Psoas muscle (tissue), 8 donors: Measurements from ENCODE around the gene USP48. TPM values are rescaled to one million over a fixed set of nuclear protein-coding genes. Genes with fewer than 3 reads are reported as not detected.
"Not testable (repeated sequence)": the region's sequence is repeated elsewhere in the genome, so short reads cannot be mapped to it uniquely, and the experiment has no call there.

ENCODE experiments used
- ATAC-seq, 4 donors: fragments of 200-7000 bp; cut with Tn5 transposase; one replicate each; pipeline ENCODE4 v1.9.1; 2020; ENCODE audit warnings: moderate library complexity in 3 of 4, mild to moderate bottlenecking in 2 of 4
- DNase-seq, 2 donors: peaks; one replicate each; pipeline ENCODE4 v3.0.0-alpha.2; 2020
- H3K27ac ChIP-seq: fragments of 200-600 bp; one replicate; pipeline ENCODE4 v1.8.0; 2022
- H3K27me3 ChIP-seq, 3 donors: fragments of 200-600 bp in 1 of 3; one replicate each; pipeline versions ENCODE4 v1.6.1 to v1.8.0; 2013 to 2022; ENCODE audit warnings: low read length in 2 of 3, mild to moderate bottlenecking in 2 of 3, moderate library complexity in 1 of 3; ENCODE audit not compliant: insufficient read depth in 3 of 3
- H3K36me3 ChIP-seq, 2 donors: fragments of 200-600 bp in 1 of 2; one replicate each; pipeline versions ENCODE4 v1.6.1 to v1.8.0; 2013 to 2022; ENCODE audit warnings: low read depth in 1 of 2, mild to moderate bottlenecking in 1 of 2, moderate library complexity in 1 of 2; ENCODE audit not compliant: insufficient read depth in 1 of 2
- H3K4me1 ChIP-seq: fragments of 200-600 bp; one replicate; pipeline ENCODE4 v1.8.0; 2022
- H3K4me3 ChIP-seq: fragments of 200-600 bp; one replicate; pipeline ENCODE4 v1.8.0; 2022; ENCODE audit warnings: mild to moderate bottlenecking
- H3K9me3 ChIP-seq: fragments of 200-600 bp; one replicate; pipeline ENCODE4 v1.8.0; 2022
- WGBS, 3 donors: extraction: QIAGEN DNeasy Blood & Tissue Kit; methylation state at CpG; one replicate each; pipeline versions ENCODE4 v1.1.6 to v1.1.7; 2013; 5-methylcytosine and 5-hydroxymethylcytosine counted together
- intact Hi-C, 2 donors: fragments of 100-400 bp; cut with DNase I; formaldehyde crosslinking; loops; one replicate each; pipeline versions ENCODE4 v1.11.0 to v1.14.2; 2022
- polyA plus RNA-seq, 3 donors: library from polyadenylated mRNA; stranded (reverse); fragments of 200-250 nt; gene quantifications; one replicate each; pipeline ENCODE4 v1.2.3, GENCODE V29; 2013
- total RNA-seq, 4 donors: library from RNA; stranded (reverse); fragmentation: NEBNext Ultra II Directional in 2 of 4; extraction: Animal tissue kit (Norgen Biotek cat#: 25700) in 2 of 4; gene quantifications; one replicate each; pipeline versions ENCODE4 v1.2.1 to v1.2.4, GENCODE V29; 2021 to 2023
- TF ChIP-seq, protein P1 (sequence below): fragments of 200-600 bp; IDR thresholded peaks from one replicate; pipeline ENCODE4 v1.8.0; 2022; ENCODE audit warnings: antibody characterized with exemption
- donor health status: healthy with polysubstance abuse.
- donor health status: DM: no; HTN: no; CAD: no; lungs with moderate emphysema.
- donor health status: Bipolar disorder and iron deficiency.
- donor health status: healthy.
- donor health status: DM: yes; HTN: yes; CAD: no.
- donor health status: DM: no; HTN: no; CAD: no.
- donor health status: DM: no; HTN: no; CAD: no.
- donor health status: DM: yes; HTN: yes; CAD: no.

Gene USP48
- total and polyA plus RNA-seq, 7 donors = 9.7 to 35.9 (median 20.3) TPM

DNA sequence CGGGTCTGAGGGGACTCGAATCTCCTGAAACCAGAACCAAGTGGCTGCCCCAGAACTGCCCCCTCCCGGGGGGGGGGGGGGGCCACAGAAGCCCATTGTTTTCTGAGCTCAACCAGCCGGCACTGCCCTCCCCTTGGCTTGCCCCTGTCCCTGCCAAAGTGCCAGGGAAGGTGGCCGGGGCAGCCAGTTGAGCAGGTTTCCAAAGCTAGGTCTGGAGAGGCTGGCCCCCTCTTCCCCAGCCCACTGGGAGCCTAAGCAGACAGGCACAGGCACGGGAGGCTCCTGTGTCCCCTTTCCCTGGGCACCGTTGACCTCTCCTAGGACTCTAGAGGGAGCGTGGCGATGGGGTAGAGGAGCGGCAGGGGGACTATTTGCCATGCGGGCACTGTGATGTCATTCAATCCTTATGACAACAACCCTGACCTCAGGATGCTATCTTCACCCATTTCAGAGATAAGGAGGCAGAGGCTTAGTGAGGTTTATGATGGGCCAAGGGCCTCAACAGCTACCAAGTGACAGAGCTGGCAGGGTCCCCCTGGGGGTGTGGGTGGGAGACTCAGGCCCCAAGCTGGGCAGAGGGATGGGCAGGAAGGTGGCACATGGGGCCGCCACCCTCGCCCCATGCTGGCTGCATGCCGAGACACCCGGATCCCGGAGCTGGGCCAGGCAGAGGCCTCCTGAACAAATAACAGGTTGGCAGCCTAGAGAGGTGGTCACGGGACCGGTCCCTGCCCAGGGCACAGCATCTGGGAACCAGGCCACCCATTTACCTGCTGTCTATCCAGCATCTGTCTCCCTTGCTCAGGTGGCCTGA lies 148.8 kb downstream of the USP48 start:
- WGBS, 3 donors = 76 to 80% (median 78%) methylated on average over 17 to 18 of the region's 18 CpGs
- Histone ChIP-seq H3K4me3 (no peak overlapping the region), H3K4me1 (peaks cover 5% of the 10 kb centered on the region), H3K27me3 (peaks cover 0 to 25% (median 6%) of the 10 kb centered on the region in 3 donors), H3K27ac (no peak overlapping the region), H3K9me3 (no peaks in the 10 kb centered on the region), H3K36me3 (no peaks in the 10 kb centered on the region)
- TF ChIP-seq, protein P1, sequence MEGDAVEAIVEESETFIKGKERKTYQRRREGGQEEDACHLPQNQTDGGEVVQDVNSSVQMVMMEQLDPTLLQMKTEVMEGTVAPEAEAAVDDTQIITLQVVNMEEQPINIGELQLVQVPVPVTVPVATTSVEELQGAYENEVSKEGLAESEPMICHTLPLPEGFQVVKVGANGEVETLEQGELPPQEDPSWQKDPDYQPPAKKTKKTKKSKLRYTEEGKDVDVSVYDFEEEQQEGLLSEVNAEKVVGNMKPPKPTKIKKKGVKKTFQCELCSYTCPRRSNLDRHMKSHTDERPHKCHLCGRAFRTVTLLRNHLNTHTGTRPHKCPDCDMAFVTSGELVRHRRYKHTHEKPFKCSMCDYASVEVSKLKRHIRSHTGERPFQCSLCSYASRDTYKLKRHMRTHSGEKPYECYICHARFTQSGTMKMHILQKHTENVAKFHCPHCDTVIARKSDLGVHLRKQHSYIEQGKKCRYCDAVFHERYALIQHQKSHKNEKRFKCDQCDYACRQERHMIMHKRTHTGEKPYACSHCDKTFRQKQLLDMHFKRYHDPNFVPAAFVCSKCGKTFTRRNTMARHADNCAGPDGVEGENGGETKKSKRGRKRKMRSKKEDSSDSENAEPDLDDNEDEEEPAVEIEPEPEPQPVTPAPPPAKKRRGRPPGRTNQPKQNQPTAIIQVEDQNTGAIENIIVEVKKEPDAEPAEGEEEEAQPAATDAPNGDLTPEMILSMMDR = no peak
- no peak for DNase-seq
- ATAC-seq = no peak
- intact Hi-C loops = no loop called here

DNA sequence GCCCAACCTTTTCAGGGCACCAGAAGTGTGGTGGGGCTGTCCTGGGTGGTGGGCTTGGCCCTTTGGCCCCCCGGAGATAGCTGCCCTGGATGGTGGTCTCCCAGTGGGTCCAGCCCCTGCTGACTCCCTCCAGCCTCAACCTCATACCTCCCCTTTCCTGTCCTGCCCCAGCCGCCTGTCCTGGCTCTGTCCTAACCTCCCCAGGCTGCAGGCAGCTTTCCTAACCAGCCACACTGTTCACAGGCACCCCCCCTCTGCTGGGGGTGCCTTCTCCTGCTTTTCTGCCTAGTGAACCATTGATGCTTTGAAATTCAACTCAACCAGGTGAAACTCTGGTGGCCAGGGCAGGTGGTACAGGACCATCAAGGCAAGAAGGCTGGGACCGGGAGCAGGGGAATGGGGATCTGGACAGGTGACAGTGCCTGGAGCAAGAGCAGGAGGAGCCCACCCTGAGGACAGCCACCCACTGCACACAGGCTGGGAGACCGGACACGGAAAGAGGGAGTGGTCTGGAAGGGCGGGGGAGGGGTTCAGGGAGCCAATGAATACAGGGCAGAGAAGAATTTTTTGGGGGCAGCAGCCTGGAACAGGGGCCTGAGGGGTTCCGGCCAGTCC lies 149.7 kb downstream of the USP48 start:
- Histone ChIP-seq H3K27me3 (peaks cover 0 to 28% (median 6%) of the 10 kb centered on the region in 3 donors), H3K27ac (no peak overlapping the region)

DNA sequence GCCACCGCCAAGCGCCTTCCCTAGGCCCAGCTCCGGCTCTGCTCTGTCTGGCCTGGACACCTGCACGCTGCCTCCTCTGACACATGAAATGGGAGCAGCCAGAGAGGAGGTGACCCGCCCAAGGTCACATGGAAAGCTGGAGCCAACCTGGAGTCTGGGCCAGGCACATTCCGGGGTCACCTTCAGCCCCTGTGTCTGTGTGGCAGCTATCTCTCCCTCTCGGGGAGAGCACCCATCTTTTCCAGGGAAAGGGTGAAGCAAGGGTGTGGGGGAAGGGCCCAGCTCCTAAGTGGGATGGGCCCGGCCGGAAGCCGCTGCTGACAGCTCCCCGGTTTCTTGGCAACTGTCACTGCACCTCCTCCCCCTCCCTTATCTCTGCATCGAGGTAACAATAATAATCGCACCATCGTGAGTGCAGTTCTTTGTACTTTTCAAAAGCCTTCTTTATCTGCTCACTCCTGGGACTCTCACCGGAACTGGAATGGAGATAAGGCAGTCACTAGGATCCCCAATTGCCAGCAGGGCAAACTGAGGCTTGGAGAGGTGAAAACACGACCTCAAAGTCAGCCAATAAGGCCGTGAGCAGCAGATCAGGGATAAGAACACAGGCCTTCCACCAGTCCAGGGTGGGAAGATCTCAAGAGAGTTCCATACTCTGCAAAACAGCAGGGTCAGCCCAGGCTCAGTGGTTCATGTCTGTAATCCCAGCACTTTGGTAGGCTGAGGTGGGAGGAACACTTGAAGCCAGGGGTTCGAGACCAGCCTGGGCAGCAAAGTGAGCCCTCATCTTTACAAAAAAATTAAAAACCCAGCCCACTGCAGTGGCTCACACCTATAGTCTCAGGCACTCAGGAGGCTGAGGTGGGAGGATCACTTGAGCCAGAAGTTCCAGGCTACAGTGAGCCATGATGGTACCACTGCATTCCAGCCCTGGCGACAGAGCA lies 150.7 kb downstream of the USP48 start:
- peaks cover 0 to 28% (median 6%) of the 10 kb centered on the region in 3 donors for H3K27me3 ChIP-seq
- H3K9me3 ChIP-seq = no peaks in the 10 kb centered on the region
- no peak overlapping the region for H3K4me3 ChIP-seq
- H3K27ac ChIP-seq = no peak overlapping the region
- ATAC-seq (no peak), DNase-seq (no peak)
- intact Hi-C loops = no loop called here
- 56 to 61% (median 60%) methylated on average over 18 to 19 of the region's 19 CpGs for WGBS, 3 donors
- no peaks in the 10 kb centered on the region for H3K4me1 ChIP-seq
- no peaks in the 10 kb centered on the region for H3K36me3 ChIP-seq
- TF ChIP-seq, protein P1 = no peak

More for the DNA sequence above, 149.7 kb downstream of the USP48 start:
- H3K4me3 ChIP-seq = no peak overlapping the region
- ATAC-seq (no peak), DNase-seq (no peak)
- no peaks in the 10 kb centered on the region for H3K36me3 ChIP-seq
- intact Hi-C loops = no loop called here
- no peaks in the 10 kb centered on the region for H3K4me1 ChIP-seq
- TF ChIP-seq, protein P1 = no peak
- WGBS, 3 donors = 67 to 83% (median 79%) methylated on average over 6 to 7 of the region's 7 CpGs
- H3K9me3 ChIP-seq = no peaks in the 10 kb centered on the region

DNA sequence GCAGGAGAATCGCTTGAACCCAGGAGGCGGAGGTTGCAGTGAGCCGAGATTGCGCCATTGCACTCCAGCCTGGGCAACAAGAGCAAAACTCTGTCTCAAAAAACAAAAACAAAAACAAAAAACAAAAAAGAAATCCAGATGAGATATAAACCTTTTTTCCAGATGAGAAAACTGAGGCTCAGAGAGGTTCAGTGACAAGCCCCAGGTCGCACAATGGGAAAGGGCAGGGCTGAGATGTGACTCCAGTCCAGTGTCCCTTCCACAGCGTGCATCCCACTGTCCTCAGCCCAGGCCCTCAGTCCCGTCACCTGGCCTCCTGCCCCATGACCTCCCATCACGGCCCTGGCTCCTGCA lies 151.4 kb downstream of the USP48 start:
- H3K4me3 ChIP-seq, intact Hi-C loops, H3K4me1 ChIP-seq, H3K27ac ChIP-seq, H3K9me3 ChIP-seq, H3K36me3 ChIP-seq, ATAC-seq, DNase-seq: not testable (repeated sequence)
- WGBS, 3 donors = 75 to 85% (median 76%) methylated on average over 8 of the region's 8 CpGs
- peaks cover 0 to 28% (median 6%) of the 10 kb centered on the region in 3 donors for H3K27me3 ChIP-seq
